Stimulated activated CD8-positive, alpha-beta memory T cell treated with anti-CD3 and anti-CD28 coated beads, Interleukin-7, amount 100 ng/mL, for 1 hour (primary cell): Measurements from ENCODE around the gene MARK4.
"Not testable (repeated sequence)": the region's sequence is repeated elsewhere in the genome, so short reads cannot be mapped to it uniquely, and the experiment has no call there.

Source experiments
- DNase-seq, 2 donors: peaks; one replicate each; pipeline ENCODE4 v3.0.0-alpha.2; 2020; ENCODE audit warnings: low read depth in 2 of 2

The MARK4 gene

GRCh38 chr19:45243144-45243732 is 7.8 kb upstream of the MARK4 start:
- DNase-seq, result no peak

- DNase-seq, result no peak
Observed at GRCh38 chr19:45244133-45244794, 6.8 kb upstream of the MARK4 start.

GRCh38 chr19:45245334-45245787 is 5.7 kb upstream of the MARK4 start, which contains the start of gene EXOC3L2:
EXOC3L2 (minus strand) TSS chr19:45245407; CDS start chr19:45239045, 6,362 bp downstream.
- no peak for DNase-seq

GRCh38 chr19:45245826-45246225 is 5.2 kb upstream of the MARK4 start:
- no peak for DNase-seq

GRCh38 chr19:45247136-45247535 is 3.9 kb upstream of the MARK4 start:
- DNase-seq, result no peak

GRCh38 chr19:45249261-45250033 is 1.6 kb upstream of the MARK4 start:
- no peak for DNase-seq

- no peak for DNase-seq
Observed at GRCh38 chr19:45250216-45250831, 747 bp upstream of the MARK4 start.

- DNase-seq, result no peak
Observed at GRCh38 chr19:45251452-45252354, 632 bp downstream of the MARK4 start.

GRCh38 chr19:45253396-45254027 is 2.4 kb downstream of the MARK4 start:
- no peak for DNase-seq

- DNase-seq, result no peak
Observed at GRCh38 chr19:45254044-45254531, 3.0 kb downstream of the MARK4 start.

GRCh38 chr19:45255611-45256157 is 4.6 kb downstream of the MARK4 start:
- no peak for DNase-seq

GRCh38 chr19:45256836-45257235 is 5.8 kb downstream of the MARK4 start:
- DNase-seq, result no peak

- no peak for DNase-seq
Observed at GRCh38 chr19:45258862-45259261, 7.8 kb downstream of the MARK4 start.

GRCh38 chr19:45262570-45262969 is 11.5 kb downstream of the MARK4 start:
- no peak for DNase-seq

- no peak for DNase-seq
Observed at GRCh38 chr19:45263013-45263412, 11.9 kb downstream of the MARK4 start.

GRCh38 chr19:45264781-45265317 is 13.8 kb downstream of the MARK4 start:
- DNase-seq, result no peak

- no peak for DNase-seq
Observed at GRCh38 chr19:45265375-45265774, 14.3 kb downstream of the MARK4 start.

- no peak for DNase-seq
Observed at GRCh38 chr19:45267296-45267695, 16.2 kb downstream of the MARK4 start.

- not testable (repeated sequence) for DNase-seq
Observed at GRCh38 chr19:45269939-45270338, 18.9 kb downstream of the MARK4 start.
